RWPE1 (cell line): ENCODE data around the gene SCLY.

Experiments
- CTCF ChIA-PET: fragments of 350-600 bp; sonication (Branson Sonifier 250); formaldehyde crosslinking; extraction: SDS; loops from one replicate; lab custom pipeline; 2021; lab: Yijun Ruan, JAX
- POLR2A ChIA-PET: fragments of 400-600 bp; formaldehyde crosslinking; extraction: SDS; loops from one replicate; lab custom pipeline; 2020; ENCODE audit warnings: antibody characterized with exemption; ENCODE audit not compliant: low non-redundant PET; lab: Yijun Ruan, JAX
- DNase-seq: peaks from one replicate; pipeline ENCODE4 v3.0.0; 2012; ENCODE audit warnings: low spot score
- H3K27ac ChIP-seq: fragments of 450-650 bp; 2 replicates; pipeline ENCODE4 v1.5.1; 2017
- CTCF ChIP-seq: fragments of 450-650 bp; conservative IDR thresholded peaks from 2 replicates; pipeline ENCODE4 v1.5.1; 2017; ENCODE audit warnings: low read depth, mild to moderate bottlenecking

The SCLY gene

GRCh38 chr2:238140721-238141540 is 80.1 kb downstream of the SCLY start:
- no peak for DNase-seq
- ChIA-PET POLR2A (no interaction called here), CTCF (interaction anchor here (0.5 to 1.3 kb wide), 3 partner anchors 11 to 283 kb away, joined by 3 to 7 read pairs (median 4); no protein-coding TSS in a partner anchor)
- TF ChIP-seq CTCF = no peak
- H3K27ac ChIP-seq = peak overlapping the region; percentile 71

- peak; percentile 70 for DNase-seq
- no peak for TF ChIP-seq CTCF
- ChIA-PET CTCF (interaction anchor here (0.5 to 1.8 kb wide), 6 partner anchors 12 to 283 kb away, joined by 3 to 7 read pairs (median 4); partner anchors contain the start of gene ERFE), POLR2A (interaction anchor here (1.1 kb wide), 1 partner anchor 19 kb away, joined by 3 read pairs; no protein-coding TSS in a partner anchor)
- H3K27ac ChIP-seq = peak overlapping the region; percentile 71
Measured at GRCh38 chr2:238141541-238142318, 80.9 kb downstream of the SCLY start.

DNA sequence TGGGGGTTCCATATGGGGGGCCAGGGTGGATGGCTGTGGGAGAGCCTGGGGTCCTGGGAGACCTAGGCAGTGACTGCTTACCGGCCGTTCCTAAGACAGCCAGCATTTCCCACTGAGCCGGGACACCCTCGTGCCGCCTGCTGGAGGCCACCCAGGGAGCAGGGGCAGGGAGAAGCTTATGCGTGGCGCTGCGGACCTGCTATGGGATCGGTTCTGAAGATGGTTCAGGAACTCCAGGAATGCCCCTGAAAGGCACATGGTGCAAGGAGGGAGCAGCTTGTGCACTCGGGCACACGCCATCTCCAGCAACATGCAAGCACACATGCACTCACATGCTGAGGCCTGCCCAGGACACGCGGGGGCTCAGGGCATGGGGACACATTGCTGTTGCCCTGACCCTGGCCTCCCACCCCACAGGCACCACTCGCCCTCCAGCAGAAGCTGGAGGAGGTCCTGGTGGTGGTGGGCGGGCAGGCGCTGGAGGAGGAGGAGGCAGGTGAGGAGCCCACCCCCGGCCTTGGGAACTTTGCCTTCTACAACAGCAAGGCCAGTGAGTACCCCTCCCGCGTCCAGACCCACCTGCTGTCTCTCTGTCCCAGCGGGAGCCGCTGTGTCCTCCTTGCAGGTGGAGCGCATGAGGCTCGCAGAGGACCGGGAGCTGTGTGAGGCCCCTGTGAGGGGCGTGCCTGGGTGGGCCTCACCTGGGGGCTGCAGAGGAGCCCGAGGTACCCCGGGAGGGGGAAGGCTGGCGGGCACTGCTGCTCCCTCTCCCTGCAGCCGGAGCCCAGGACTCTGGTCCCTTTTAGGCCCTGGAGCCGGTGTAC is 81.8 kb downstream of the SCLY start:
- no peak for TF ChIP-seq CTCF
- ChIA-PET CTCF (interaction anchor here (0.7 to 1.8 kb wide), 6 partner anchors 12 to 284 kb away, joined by 3 to 4 read pairs (median 3); partner anchors contain the start of gene ERFE), POLR2A (interaction anchor here (1.1 kb wide), 1 partner anchor 19 kb away, joined by 3 read pairs; no protein-coding TSS in a partner anchor)
- H3K27ac ChIP-seq = peak overlapping the region; percentile 71
- no peak for DNase-seq

GRCh38 chr2:238143239-238143951 is 82.6 kb downstream of the SCLY start:
- H3K27ac ChIP-seq = peak overlapping the region; percentile 71
- ChIA-PET POLR2A (interaction anchor here (0.6 kb wide), 1 partner anchor 409 kb away, joined by 6 read pairs; no protein-coding TSS in a partner anchor), CTCF (interaction anchor here (0.6 to 1.8 kb wide), 4 partner anchors 16 to 285 kb away, joined by 3 to 4 read pairs (median 4); no protein-coding TSS in a partner anchor)
- DNase-seq = peak; percentile 74
- no peak for TF ChIP-seq CTCF

DNA sequence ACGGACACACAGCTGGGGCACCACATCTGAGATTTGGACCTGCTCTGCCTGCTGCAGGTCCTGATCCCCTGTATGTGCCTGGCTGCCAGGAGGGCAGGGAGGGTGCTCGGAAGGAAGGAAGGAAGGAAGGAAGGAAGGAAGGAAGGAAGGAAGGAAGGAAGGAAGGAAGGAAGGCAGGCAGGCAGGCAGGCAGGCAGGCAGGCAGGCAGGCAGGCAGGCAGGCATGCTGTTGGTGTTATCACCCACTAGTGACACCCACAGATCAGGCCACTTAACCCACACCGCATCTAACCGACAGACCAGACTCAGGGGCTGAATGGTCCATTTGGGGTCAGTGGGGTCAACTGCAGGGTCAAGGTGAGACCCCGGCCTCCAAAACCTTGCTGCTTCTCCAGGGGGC is 83.5 kb downstream of the SCLY start:
- DNase-seq = no peak
- H3K27ac ChIP-seq = peak overlapping the region; percentile 71
- ChIA-PET CTCF (interaction anchor here (0.9 kb wide), 1 partner anchor 286 kb away, joined by 4 read pairs; no protein-coding TSS in a partner anchor), POLR2A (interaction anchor here (0.6 kb wide), 1 partner anchor 408 kb away, joined by 6 read pairs; no protein-coding TSS in a partner anchor)
- no peak for TF ChIP-seq CTCF
